Left lung (tissue), 10 donors: Measurements from ENCODE around the gene LYSMD1. TPM values are rescaled to one million over a fixed set of nuclear protein-coding genes. Genes with fewer than 3 reads are reported as not detected.

Experiments
- ATAC-seq: fragments of 200-7000 bp; cut with Tn5 transposase; one replicate; pipeline ENCODE4 v1.9.1; 2020; ENCODE audit warnings: moderate library complexity
- DNase-seq, 4 donors: peaks; one replicate each; pipeline ENCODE4 v3.0.0-alpha.2; 2013 to 2020
- H3K27ac ChIP-seq, 2 donors: fragments of 200-600 bp; sonication (generic) in 1 of 2; one replicate each; pipeline versions ENCODE4 v1.5.0 to v1.8.0; 2020 to 2021
- H3K27me3 ChIP-seq, 2 donors: fragments of 200-600 bp; sonication (generic) in 1 of 2; one replicate each; pipeline versions ENCODE4 v1.5.0 to v1.8.0; 2020 to 2021
- H3K36me3 ChIP-seq, 2 donors: fragments of 200-600 bp; sonication (generic) in 1 of 2; one replicate each; pipeline versions ENCODE4 v1.5.0 to v1.8.0; 2020 to 2021
- H3K4me1 ChIP-seq, 2 donors: fragments of 200-600 bp; one replicate each; pipeline ENCODE4 v1.8.0; 2021
- H3K4me3 ChIP-seq, 2 donors: fragments of 200-600 bp; sonication (generic) in 1 of 2; one replicate each; pipeline versions ENCODE4 v1.5.0 to v1.8.0; 2020 to 2021; ENCODE audit warnings: mild to moderate bottlenecking in 1 of 2
- H3K9me3 ChIP-seq, 2 donors: fragments of 200-600 bp; sonication (generic) in 1 of 2; one replicate each; pipeline versions ENCODE4 v1.5.0 to v1.8.0; 2020 to 2021
- CTCF ChIP-seq, 2 donors: fragments of 200-600 bp; sonication (generic) in 1 of 2; IDR thresholded peaks; one replicate each; pipeline versions ENCODE4 v1.5.0 to v1.8.0; 2021; ENCODE audit warnings: antibody characterized with exemption in 2 of 2
- intact Hi-C, 2 donors: fragments of 100-400 bp; cut with DNase I; formaldehyde crosslinking; loops; one replicate each; pipeline versions ENCODE4 v1.11.2 to v1.14.2; 2022
- polyA plus RNA-seq, 6 donors: library from polyadenylated mRNA; unstranded; fragments of 120-200 nt; gene quantifications; one replicate each; pipeline ENCODE4 v1.2.1, GENCODE V29; 2013; ENCODE audit not compliant: insufficient read length in 6 of 6
- total RNA-seq, 2 donors: library from RNA; stranded (reverse); fragmentation: NEBNext Ultra II Directional; extraction: Animal tissue kit (Norgen Biotek cat#: 25700); gene quantifications; one replicate each; pipeline ENCODE4 v1.2.1, GENCODE V29; 2021
- donor health status: DM: no; HTN: yes; CAD: no.
- donor health status: DM: no; HTN: no; CAD: no.

The LYSMD1 gene
- total and polyA plus RNA-seq, 8 donors: 5.8 to 20.4 (median 16.0) TPM

GRCh38 chr1:151132335-151133017 is 33.2 kb downstream of the LYSMD1 start:
- Histone ChIP-seq H3K4me1 (peaks cover 0 to 16% of the 10 kb centered on the region in 2 donors), H3K9me3 (no peaks in the 10 kb centered on the region), H3K4me3 (peak overlapping the region in 1 of 2 donors; percentile 39), H3K27ac (no peak overlapping the region), H3K27me3 (peaks cover 0 to 26% of the 10 kb centered on the region in 2 donors), H3K36me3 (no peaks in the 10 kb centered on the region)
- DNase-seq (no peak), ATAC-seq (no peak)
- TF ChIP-seq CTCF (IDR thresholded peaks at IDR 0.05): no peak
- intact Hi-C loops: no loop called here

- peak overlapping the region; percentile 16 to 39 for H3K4me3 ChIP-seq
- intact Hi-C loops: no loop called here
- H3K27me3 ChIP-seq: peaks cover 0 to 26% of the 10 kb centered on the region in 2 donors
- peak in 1 of 4 donors; percentile 25 for DNase-seq
- H3K36me3 ChIP-seq: no peaks in the 10 kb centered on the region
- no peaks in the 10 kb centered on the region for H3K9me3 ChIP-seq
- TF ChIP-seq CTCF (IDR thresholded peaks at IDR 0.05): no peak
- ATAC-seq: peak; percentile 74
- peaks cover 0 to 16% of the 10 kb centered on the region in 2 donors for H3K4me1 ChIP-seq
- no peak overlapping the region for H3K27ac ChIP-seq
These were observed 33.9 kb downstream of the LYSMD1 start for GRCh38 chr1:151131701-151132334.

DNA sequence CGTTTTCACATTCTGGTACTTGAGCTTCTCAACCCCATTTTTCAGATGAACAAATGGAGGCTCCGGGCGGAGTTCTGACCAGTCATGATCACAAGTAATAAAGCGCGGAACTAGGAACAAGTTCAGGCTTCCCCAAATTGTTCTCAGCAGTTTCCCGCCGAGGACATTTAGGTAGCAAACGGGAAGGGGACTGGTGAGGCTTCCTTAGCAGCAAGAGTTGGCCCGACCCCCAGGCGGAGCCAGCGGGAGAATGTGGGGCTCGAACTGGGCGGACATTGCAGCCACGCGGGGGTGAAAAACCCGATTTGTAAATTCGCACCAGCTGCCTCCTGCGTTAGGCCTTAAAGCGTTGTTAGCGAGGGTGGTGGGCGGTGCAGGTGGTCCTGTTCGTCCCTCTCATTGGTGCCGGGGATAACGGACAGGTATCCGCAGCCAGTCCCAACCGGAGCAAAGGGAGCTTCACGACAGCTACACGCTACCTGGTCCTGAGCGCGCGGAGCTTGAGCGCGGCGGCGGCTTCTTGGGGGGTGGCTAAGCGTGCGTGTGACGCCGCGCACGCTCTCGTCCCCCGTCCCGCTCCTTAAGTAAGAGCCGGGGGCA is 34.6 kb downstream of the LYSMD1 start:
- H3K27ac ChIP-seq: no peak overlapping the region
- peak; percentile 98 for ATAC-seq
- intact Hi-C loops: no loop called here
- TF ChIP-seq CTCF (IDR thresholded peaks at IDR 0.05): no peak
- H3K4me1 ChIP-seq: peaks cover 0 to 16% of the 10 kb centered on the region in 2 donors
- no peaks in the 10 kb centered on the region for H3K9me3 ChIP-seq
- no peaks in the 10 kb centered on the region for H3K36me3 ChIP-seq
- peak overlapping the region; percentile 16 to 39 for H3K4me3 ChIP-seq
- peak; percentile 81 to 92 (median 88) for DNase-seq
- peaks cover 0 to 26% of the 10 kb centered on the region in 2 donors for H3K27me3 ChIP-seq

DNA sequence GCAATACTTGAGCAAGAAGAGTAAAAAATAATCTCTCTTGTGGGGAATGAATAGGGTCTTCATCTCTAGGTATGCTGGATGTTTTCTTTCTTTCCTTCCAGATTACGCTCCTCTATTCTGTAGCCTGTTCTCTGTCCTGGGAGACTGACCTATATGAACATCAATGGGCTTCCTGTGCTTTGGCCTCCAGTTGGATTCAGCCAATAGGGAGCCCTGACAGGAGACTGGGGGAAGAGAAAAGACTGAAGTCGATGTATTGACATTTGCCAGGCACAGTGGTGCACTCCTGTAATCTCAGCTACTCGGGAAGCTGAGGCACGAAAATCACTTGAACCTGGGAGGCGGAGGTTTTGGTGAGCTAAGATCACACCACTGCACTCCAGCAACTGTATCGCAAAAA is 36.9 kb downstream of the LYSMD1 start:
- peaks cover 0 to 26% of the 10 kb centered on the region in 2 donors for H3K27me3 ChIP-seq
- DNase-seq (no peak), ATAC-seq (no peak)
- intact Hi-C loops: no loop called here
- H3K27ac ChIP-seq: no peak overlapping the region
- no peaks in the 10 kb centered on the region for H3K36me3 ChIP-seq
- no peaks in the 10 kb centered on the region for H3K9me3 ChIP-seq
- peaks cover 0 to 16% of the 10 kb centered on the region in 2 donors for H3K4me1 ChIP-seq
- no peak for TF ChIP-seq CTCF (IDR thresholded peaks at IDR 0.05)
- no peak overlapping the region for H3K4me3 ChIP-seq

GRCh38 chr1:151124763-151125403 is 40.8 kb downstream of the LYSMD1 start:
- no peaks in the 10 kb centered on the region for H3K9me3 ChIP-seq
- H3K36me3 ChIP-seq: peaks cover 0 to 5% of the 10 kb centered on the region in 2 donors
- no peak for ATAC-seq
- H3K4me1 ChIP-seq: no peaks in the 10 kb centered on the region
- no peak for TF ChIP-seq CTCF (IDR thresholded peaks at IDR 0.05)
- DNase-seq: no peak
- H3K27ac ChIP-seq: no peak overlapping the region
- H3K4me3 ChIP-seq: no peak overlapping the region
- intact Hi-C loops: no loop called here
- no peaks in the 10 kb centered on the region for H3K27me3 ChIP-seq
